Skeletal muscle cell (primary cell): ENCODE data around the gene OR1I1.

ENCODE experiments used
- DNase-seq: peaks from one replicate; pipeline ENCODE4 v3.0.0-alpha.2; 2010; ENCODE audit warnings: low read depth
- H3K4me3 ChIP-seq: 2 replicates; pipeline ENCODE4 v1.5.1; 2011; ENCODE audit warnings: low read depth, mild to moderate bottlenecking, control low read depth, low read length, moderate library complexity

The OR1I1 gene

DNA sequence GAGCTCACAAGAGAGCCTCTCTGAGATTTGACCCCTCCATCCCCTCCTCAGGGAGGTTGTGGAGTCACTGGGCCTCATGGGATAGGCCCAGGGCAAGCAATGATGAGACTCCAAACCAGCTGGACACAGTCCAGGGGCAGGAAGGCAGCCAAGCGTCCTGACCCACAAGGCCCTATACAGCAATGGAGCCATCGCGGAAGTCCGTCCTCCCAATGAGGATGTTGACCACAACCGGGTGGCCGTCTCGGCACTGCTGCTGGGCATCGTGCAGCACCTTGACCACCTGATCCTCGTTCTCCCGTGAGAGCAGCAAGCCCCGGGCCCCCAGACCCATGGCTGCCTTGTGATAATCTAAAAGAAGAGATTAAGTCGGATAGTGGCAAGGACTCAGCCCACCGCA, 33.1 kb downstream of the OR1I1 start:
- DNase-seq = no peak
- H3K4me3 ChIP-seq = no peak overlapping the region

DNA sequence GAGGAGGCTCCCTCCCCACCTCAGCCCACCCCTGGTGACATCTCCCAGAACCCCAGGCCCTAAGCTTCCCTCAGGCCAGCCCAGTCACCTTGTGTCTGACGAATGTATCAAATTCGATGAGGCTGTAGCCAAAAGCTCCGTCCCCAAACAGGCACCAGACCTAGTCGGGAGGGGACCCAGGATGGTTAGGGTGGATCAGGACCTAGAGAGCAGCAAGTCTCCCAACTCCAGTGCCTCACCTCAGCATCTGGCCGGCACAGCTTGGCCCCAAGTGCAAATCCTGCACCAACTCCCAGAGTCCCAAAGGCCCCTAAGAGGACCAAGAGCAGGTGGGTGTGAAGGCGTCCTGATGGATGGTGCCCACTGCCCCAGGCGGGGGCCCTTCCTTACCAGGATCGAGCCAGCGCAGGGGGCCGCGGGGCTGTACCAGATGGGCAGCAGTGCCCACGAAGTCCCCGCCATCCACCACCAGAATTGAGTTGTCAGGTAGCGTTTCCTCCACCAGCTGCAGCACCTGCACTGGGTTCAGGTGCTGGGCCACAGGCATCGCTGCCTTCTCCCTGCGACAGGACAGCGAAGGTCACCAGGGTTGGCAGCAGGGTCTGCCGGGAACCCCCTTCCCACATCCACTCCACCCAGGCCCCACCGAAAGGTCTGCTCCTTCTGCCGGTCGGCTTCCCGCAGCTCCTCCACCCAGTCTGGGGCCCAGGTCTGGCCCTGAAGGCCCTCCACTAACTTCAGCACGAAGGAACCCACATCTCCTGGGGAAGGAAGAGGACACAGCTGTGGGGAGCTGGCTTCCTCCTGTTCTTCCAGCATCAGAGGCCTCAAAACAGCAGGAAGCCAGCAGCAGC, 34.0 kb downstream of the OR1I1 start:
- H3K4me3 ChIP-seq = no peak overlapping the region
- no peak for DNase-seq

DNA sequence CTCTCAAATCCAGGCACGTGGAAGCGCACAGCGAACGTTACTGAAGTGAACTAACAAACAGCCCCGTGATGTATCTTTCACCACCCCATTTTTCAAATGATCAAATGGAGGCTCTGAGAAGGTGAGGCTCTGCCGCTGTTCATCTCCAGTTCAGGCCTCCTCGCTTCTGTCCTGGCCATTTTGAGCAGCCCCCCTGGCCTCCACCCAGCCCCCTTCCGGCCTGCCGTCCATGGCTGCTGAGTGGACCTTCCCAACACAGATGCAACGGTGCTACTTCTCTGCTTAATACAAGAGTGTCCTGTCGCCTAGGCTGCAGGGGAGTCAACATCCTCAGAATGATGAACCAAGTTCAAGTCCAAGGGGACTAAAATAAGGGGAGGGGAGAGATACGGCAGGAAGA, 34.8 kb downstream of the OR1I1 start:
- no peak overlapping the region for H3K4me3 ChIP-seq
- DNase-seq = no peak

DNA sequence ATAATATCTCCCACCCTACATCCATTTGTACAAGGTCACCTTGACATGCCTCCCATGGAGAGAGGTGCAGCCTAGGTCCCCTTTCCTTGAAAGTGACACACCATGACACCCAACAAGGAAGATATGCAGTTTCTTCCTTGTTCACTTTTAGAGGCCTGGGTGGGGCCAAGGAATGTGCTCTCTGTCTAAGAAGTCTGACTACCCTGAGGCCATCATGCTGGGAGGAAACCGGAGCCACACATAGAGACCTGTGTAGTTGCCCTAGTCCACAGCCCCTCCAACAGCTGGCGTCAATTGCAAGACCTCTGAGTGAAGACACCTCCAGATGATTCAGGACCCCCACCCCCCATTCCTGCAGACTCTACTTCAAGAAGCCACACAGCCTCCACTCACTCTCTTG, 36.2 kb downstream of the OR1I1 start:
- no peak overlapping the region for H3K4me3 ChIP-seq

DNA sequence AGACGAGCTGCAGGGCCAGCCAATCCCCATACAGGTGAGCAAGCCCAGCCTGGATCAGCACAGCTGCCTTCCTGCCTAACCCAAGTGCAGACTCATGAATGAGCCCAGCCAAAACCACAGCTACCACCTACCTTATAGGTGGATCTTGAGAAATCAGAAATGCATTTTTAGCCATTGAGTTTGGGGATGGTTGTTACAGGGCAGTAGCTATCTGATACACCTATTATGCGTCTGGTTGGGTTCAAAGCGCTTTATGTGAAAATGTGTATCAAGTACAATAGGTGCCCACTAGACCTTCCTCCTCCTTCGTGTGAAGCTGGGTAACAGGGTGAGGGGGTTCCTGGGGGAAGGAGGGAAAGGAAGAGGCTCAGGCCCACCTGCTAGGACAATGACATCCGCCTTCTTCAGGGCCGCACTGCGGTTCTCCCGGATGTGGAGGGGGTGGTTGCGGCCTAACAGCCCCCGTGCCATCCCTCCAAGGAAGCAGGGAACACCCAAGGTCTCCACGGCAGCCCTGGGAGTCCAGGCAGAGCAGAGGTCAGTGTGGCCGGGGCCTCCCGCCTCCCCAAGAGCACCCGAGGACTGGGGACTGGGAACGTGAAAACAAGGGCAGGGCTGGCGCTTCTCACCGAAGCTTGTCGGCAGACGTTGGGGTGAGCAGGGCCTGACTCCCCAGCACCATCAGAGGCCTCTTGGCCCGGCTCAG, 36.9 kb downstream of the OR1I1 start:
- no peak overlapping the region for H3K4me3 ChIP-seq
- no peak for DNase-seq

More for the DNA sequence above, 36.2 kb downstream of the OR1I1 start:
- DNase-seq = no peak

DNA sequence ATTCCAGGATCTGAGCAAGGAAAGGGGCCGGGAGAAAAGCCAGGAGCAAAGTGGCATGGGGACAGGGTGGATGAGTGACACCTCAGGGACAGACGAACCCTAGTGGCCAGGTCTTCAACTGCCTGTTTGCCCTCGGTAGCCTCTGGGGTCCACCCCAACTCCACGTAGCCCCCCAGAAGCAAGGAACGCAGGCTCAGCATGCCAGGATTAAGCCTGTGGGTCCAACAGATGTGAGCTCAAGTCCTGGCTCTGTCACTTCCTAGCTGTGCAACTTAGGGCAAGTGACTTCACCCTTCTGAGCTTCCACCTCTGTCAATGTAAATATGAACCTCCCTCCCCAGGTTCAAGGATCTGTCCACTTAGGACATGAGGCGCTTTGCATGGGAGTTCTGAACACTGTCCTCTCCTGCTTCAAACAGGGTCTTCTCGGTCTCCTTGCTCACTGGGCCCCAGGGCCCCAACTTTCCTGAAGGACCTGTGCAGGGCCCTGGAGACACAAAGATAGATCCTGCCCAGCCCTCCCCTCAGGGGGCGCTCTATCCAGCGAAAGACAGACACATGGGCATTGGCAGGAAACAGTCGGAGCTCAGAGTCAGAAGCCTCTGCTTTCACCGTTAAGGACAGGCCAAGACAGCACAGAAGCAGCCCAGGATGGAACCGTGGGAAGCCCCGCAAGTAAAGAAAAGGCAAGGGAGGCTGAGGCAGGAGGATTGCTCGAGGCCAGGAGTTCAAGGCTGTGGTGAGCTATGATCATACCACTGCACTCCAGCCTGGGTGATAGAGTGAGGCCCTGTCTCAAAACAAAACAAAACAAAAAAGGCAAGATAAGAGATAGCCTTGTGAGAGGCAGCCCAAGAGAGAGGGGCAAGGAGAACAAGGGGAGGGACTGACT, 38.4 kb downstream of the OR1I1 start:
- no peak for DNase-seq
- no peak overlapping the region for H3K4me3 ChIP-seq

DNA sequence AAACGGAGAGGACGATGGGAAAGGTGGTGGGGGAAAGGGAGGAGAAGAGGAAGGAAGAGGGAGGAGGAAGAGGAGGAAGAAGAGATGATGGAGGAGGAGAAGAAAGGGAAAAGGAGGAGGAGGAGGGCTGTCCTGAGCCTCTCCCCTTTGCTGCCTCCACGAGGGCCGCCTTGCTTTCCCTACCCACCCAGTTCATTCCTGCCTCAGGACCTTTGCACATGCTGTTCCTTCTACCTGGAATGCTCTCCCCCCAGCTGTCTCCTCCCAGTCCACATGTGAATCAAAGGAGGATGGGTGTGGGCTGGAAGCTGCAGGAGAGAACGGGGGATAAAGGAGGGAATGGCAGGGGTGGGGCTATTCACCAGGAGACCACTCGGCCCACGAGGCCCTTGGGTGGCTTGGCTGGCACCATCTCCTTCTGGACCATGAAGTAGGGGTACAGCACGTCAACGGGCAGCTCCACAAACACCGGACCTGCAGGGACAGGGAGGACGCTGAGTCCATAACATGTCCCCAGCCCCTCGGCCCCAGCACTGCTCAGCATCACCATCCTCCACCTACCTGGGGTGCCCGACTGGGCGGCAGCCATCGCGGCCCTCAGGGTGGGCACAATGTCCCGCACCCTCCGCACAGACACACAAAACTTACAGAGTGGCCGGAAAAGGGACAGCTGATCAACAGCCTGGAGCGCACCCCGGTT, 40.5 kb downstream of the OR1I1 start:
- H3K4me3 ChIP-seq = no peak overlapping the region
- DNase-seq = no peak

DNA sequence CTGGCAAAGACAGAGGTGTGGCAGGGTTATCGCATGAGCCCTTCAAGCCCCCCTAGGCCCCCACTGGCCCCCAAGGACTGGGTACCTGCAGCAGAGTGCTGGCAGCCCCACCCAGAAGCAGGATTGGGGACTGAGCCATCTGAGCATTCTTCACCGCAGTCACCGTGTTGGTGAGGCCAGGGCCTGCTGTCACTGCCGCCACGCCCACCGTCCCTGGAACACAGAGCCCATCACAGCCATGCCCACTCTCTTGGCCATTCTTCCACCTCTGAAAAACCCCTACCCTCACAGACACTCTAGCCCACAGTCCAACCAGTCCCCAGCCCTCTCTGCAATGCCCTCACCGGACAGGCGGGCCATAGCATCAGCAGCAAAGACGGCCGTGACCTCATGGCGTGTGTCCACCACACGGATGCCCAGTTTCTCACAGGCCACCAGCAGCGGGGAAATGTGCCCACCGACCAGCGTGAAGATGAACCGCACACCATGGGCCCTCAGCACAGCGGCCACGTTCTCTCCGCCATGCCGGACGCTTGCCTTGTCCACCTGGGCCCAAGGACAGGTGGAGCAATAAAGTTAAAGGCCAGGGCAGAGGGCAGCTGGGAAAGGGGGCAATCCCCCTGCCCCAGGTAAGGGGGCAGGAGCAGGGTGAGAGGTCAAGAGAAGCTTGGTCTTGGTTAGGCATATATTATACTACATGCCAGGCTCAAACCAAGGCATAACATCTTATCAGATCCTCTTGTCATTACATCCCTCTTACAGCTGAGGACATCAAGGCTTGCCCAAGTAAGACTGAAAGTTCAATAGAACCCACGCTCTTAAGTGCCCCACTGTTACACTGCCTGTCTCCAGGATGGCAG, 41.2 kb downstream of the OR1I1 start:
- no peak for DNase-seq
- no peak overlapping the region for H3K4me3 ChIP-seq

DNA sequence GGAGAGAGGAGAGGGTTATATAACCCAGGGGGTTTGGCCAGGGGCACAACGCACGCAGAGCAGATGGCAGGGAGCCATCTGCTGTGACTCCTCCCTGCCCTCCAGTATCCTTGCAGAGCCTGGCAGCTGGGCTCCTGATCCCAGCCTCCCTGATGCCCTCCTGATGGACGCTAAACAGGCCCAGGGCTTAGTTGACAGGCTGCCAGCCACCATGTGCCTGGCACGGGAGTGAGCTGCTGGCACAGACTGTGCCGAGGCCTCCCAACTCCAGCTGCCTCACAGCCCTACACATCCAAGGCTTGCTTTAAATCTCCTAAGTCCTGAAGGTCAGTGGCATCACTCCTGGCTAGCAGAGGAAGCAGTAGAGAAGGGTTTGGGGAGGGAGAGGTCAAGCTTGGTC, 41.9 kb downstream of the OR1I1 start:
- H3K4me3 ChIP-seq = peak overlapping the region; percentile 96
- DNase-seq = no peak

DNA sequence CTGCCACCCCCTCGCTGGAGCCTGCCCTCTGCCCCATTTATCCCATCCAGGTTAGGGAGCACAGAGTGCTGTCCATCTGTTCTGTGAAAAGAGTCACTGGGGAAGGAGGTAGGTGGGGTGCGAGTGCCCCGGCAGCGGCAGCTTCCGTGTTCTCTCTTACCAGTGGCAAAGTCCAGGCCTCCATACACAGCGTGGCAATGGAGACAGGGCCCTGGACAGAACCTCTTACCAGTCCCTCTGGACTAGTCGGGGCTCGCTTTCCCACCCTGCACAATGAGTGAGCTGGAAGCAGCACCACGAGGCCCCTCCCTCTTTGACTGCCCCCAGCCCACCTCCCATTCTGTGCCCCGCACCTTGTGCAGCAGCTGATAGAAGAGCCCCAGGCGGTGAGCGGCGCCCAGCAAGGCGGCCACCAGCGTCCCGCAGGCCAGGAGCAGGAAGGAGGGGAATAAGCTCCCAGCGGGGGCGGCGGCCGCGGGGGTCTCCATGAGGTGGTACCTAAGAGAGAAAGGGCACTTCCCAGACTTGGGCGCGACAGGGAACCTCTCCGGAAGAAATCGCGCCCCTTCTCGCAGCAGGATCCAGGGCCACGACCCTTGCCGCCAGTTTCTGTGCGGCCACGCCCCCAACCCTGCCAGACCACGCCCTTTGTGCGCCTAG, 42.7 kb downstream of the OR1I1 start:
- H3K4me3 ChIP-seq = peak overlapping the region; percentile 96
- DNase-seq = no peak

DNA sequence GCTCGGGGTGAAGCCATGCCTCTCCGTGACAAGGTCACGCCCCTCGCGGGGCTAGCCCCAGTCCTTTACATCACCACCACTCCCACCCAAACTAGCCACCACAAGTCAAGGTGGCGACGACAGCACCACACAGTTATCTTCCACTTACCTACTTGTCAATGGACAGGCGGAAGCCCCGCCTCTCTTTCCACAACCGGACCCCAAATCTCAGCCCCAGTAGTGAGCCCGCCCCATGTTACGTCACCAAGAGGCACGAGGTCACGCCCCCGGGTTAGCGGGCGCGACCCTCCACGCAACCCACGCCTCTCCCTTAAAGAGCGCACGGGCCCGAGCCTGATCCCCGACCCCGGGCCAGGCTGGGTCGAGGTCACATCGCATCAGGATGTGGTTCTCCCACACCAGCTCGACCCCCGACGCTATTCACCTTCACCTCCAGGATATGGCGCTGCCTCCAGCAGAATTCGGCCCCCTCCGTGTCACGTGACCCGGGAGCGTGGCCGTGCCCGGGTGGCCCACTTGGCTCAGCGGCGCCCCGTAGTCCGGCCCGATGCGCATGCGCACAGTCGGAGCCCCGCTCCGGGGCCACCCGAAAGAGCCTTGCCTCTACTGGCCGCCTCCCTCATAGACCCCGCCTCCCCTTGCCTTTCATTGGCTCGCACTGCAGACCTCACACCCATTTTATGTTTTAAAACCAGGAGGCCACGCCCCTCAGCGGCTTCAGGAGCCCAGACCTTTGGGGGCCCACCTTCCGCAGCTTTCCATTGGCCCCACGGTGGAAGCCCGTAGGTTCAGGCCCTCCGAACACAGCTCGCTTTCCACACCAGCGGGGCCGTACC, 43.4 kb downstream of the OR1I1 start:
- DNase-seq = peak; percentile 92
- H3K4me3 ChIP-seq = peak overlapping the region; percentile 96

DNA sequence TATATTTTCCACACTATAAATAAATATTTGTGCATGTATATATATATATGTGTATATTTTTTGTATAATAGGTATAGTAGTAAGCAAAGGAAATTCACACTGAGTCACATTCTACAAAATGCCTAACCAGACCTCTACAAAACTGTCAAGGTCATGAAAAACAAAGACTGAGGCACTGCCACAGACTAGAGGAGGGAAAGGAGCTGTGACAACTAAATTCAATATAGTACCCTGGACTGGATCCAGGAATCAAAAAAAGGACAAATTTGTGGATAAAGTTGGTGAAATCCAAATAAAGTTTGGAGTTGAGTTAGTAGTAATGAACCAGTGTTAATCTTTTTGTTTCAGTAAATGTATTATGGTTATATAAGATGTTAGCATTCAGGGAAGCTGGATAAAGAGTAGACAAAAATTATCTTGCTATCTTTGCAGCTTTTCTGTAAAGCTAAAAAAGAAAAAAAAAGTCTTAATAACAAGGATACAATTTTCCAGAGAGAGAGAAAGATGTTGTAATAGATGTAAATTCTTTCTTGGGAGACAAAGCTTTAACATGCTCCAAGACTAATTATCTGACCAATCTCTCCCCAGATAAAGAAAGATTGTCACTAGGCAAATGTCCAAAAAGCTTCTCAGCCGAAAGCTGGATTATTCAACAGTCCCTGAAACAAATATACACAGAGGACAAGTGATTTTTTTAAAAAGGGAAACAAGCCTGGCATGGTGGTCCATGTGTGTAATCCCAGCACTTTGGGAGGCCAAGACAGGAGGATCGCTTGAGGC, 44.3 kb downstream of the OR1I1 start:
- DNase-seq = no peak
- peak overlapping the region; percentile 96 for H3K4me3 ChIP-seq

DNA sequence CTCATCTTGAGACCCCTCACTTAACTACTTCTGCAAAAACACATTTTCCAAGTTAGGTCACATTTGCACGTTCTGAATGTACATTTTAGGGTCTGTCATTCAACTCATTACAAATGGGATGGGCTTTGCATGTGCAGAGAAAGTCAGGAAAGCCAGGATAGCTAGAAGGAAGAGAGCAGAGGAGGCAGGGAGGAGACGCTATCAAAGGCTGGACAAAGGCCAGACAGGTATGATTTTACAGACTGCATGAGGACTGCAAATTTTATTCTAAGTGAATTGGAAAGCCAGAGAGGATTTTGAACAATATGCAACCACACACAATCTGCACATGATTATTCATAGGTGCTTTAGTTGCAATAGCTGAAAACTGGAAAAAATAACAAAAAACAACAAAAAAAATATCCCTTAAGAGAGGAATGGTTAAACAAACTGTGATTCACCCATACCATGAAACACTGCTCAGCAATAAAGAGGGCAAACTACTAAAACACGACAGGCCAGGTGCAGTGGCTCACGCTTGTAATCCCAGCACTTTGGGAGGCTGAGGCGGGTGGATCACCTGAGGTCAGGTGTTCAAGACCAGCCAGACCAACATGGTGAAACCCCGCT, 46.3 kb downstream of the OR1I1 start:
- no peak overlapping the region for H3K4me3 ChIP-seq
- DNase-seq = no peak

DNA sequence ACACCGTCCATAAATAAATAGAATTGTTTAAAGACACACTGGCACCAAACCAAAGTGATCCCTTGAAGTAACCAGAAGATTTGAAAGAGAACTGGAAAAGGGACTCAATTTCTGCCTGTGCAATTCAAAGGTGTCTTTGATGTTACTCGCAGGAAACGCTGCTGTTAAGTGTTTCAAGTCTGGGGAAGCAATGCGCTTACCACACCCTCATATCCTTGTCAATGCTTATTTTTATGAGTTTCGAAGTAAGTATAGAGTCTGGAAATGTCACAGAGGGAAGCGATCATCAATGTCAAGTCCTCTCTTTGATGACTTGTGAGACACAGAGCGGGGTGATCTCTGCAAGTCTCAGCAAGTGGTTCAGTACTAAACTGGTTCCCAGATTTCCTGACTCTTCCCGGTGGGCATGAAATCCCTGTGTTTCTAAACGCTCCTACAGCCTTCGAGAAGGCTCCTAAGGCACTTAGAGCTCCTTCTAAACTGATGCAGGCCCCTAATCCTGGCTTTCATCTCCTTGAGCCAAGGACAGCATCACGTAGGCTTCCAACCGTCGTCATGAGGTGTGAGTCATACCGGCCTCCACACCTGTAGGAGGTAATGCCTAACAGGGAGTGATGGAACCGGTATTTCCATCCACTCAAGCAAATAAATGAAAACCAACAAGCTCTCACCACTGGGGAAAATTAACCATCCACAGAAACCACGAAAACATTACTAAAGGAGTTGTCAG, 48.0 kb downstream of the OR1I1 start:
- no peak overlapping the region for H3K4me3 ChIP-seq
- no peak for DNase-seq

DNA sequence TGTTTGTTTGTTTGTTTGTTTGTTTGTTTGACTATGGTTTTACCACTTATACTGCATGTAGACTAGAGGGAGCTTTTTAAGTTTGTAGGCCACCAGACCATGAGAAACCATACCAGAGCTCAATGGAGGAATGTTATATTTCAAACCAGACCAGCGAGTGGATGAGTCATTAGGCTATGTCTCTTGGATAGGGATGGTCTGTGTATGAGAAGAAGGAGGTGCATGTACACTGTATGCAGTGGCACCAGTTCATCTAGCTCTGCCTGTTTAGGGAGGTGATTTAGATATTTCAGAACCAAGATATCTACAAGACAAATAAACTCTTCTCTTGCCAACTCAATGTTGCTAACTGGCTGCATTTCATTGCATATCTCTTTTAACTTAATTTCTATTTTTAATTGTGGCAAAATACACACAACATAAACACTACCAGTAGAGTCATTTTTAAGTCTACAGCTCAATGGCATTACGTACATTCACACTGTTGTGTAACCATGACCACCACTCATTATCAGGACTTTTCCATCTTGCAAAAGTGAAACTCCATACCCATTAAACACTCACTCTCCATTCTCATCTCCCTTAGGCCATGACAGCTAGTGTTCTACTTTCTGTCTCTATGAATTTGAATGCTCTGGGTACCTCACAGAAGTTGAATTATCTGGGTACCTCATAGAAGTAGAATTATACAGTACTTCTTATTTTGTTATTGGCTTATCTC, 54.4 kb downstream of the OR1I1 start:
- no peak overlapping the region for H3K4me3 ChIP-seq
- no peak for DNase-seq
